Ishikawa (cell line): ENCODE data around the gene SLC15A4.

ENCODE experiments used
- CEBPB ChIP-seq: IDR thresholded peaks from 2 replicates; pipeline ENCODE4 v1.6.1; 2012
- CREB1 ChIP-seq: IDR thresholded peaks from 2 replicates; pipeline ENCODE4 v1.6.1; 2012; ENCODE audit warnings: low read depth
- EGR1 ChIP-seq: IDR thresholded peaks from 2 replicates; pipeline ENCODE4 v1.6.1; 2012
- EP300 ChIP-seq: IDR thresholded peaks from 2 replicates; pipeline ENCODE4 v1.6.1; 2012; ENCODE audit warnings: borderline replicate concordance
- FOXM1 ChIP-seq: IDR thresholded peaks from 2 replicates; pipeline ENCODE4 v1.6.1; 2012; ENCODE audit warnings: low read depth, borderline replicate concordance
- NFIC ChIP-seq: IDR thresholded peaks from 2 replicates; pipeline ENCODE4 v1.6.1; 2012
- RAD21 ChIP-seq: IDR thresholded peaks from 2 replicates; pipeline ENCODE4 v1.6.1; 2012; ENCODE audit warnings: low read depth
- TAF1 ChIP-seq: IDR thresholded peaks from 2 replicates; pipeline ENCODE4 v1.6.1; 2012; ENCODE audit warnings: low read depth, mild to moderate bottlenecking
- TCF12 ChIP-seq: IDR thresholded peaks from 2 replicates; pipeline ENCODE4 v1.6.1; 2012; ENCODE audit warnings: low read depth
- TEAD4 ChIP-seq: IDR thresholded peaks from 2 replicates; pipeline ENCODE4 v1.6.1; 2012
- YY1 ChIP-seq: IDR thresholded peaks from 2 replicates; pipeline ENCODE4 v1.6.1; 2012; ENCODE audit warnings: low read depth
- ZBTB7A ChIP-seq: IDR thresholded peaks from 2 replicates; pipeline ENCODE4 v1.6.1; 2012; ENCODE audit warnings: low read depth
- TF ChIP-seq, protein P1 (sequence below): IDR thresholded peaks from 2 replicates; pipeline ENCODE4 v1.6.1; 2012
- TF ChIP-seq, protein P2 (sequence below): IDR thresholded peaks from 2 replicates; pipeline ENCODE4 v1.6.1; 2012; ENCODE audit warnings: low read depth, mild to moderate bottlenecking
- TF ChIP-seq, protein P3 (sequence below): IDR thresholded peaks from 2 replicates; pipeline ENCODE4 v1.6.1; 2012

SLC15A4 gene

DNA sequence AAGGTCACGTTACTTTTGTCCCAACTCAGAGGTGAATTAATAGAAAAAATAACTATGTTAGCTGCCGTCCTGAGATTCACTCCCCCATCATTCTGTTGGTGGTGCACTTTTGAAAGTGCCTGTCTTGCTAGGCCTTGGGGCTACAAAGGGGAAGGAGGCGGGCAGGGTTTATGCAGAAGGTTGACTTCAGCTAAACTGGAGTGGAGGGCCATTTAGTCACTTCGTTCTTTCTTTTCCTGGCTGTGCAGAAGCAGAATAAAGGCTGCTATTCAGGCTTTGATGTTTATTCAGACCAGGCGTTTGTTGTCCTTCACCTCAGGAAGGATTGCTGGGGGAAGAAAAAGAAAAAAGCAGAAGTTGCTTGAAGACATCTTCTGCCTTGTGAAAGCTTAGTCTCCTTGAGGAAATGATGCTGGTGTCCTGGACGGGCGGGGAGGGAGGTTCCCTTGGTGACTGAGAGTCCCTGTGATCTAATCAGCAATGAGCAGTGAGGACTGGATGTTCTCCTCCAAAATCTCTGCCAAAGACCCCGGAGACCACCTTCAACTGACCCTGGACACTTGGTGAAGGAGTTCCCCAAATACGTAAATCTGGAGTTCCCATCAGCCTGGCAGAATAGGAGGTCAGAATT is 33.5 kb upstream of the SLC15A4 start:
- TF ChIP-seq, protein P1, sequence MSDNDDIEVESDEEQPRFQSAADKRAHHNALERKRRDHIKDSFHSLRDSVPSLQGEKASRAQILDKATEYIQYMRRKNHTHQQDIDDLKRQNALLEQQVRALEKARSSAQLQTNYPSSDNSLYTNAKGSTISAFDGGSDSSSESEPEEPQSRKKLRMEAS: no peak
- TF ChIP-seq, protein P2, sequence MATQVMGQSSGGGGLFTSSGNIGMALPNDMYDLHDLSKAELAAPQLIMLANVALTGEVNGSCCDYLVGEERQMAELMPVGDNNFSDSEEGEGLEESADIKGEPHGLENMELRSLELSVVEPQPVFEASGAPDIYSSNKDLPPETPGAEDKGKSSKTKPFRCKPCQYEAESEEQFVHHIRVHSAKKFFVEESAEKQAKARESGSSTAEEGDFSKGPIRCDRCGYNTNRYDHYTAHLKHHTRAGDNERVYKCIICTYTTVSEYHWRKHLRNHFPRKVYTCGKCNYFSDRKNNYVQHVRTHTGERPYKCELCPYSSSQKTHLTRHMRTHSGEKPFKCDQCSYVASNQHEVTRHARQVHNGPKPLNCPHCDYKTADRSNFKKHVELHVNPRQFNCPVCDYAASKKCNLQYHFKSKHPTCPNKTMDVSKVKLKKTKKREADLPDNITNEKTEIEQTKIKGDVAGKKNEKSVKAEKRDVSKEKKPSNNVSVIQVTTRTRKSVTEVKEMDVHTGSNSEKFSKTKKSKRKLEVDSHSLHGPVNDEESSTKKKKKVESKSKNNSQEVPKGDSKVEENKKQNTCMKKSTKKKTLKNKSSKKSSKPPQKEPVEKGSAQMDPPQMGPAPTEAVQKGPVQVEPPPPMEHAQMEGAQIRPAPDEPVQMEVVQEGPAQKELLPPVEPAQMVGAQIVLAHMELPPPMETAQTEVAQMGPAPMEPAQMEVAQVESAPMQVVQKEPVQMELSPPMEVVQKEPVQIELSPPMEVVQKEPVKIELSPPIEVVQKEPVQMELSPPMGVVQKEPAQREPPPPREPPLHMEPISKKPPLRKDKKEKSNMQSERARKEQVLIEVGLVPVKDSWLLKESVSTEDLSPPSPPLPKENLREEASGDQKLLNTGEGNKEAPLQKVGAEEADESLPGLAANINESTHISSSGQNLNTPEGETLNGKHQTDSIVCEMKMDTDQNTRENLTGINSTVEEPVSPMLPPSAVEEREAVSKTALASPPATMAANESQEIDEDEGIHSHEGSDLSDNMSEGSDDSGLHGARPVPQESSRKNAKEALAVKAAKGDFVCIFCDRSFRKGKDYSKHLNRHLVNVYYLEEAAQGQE: no peak

GRCh38 chr12:128856791-128857078 is 33.0 kb upstream of the SLC15A4 start:
- TF ChIP-seq TCF12 (no peak), RAD21 (no peak), ZBTB7A (no peak), EP300 (no peak), CREB1 (no peak), FOXM1 (no peak), NFIC (no peak), EGR1 (no peak), TAF1 (no peak), TEAD4 (no peak), CEBPB (no peak), YY1 (no peak)
- TF ChIP-seq, protein P1: no peak
- TF ChIP-seq, protein P3, sequence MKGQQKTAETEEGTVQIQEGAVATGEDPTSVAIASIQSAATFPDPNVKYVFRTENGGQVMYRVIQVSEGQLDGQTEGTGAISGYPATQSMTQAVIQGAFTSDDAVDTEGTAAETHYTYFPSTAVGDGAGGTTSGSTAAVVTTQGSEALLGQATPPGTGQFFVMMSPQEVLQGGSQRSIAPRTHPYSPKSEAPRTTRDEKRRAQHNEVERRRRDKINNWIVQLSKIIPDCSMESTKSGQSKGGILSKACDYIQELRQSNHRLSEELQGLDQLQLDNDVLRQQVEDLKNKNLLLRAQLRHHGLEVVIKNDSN: no peak
- TF ChIP-seq, protein P2: no peak

GRCh38 chr12:128856035-128856790 is 32.5 kb upstream of the SLC15A4 start:
- TF ChIP-seq CEBPB: no peak

GRCh38 chr12:128853600-128854197 is 29.9 kb upstream of the SLC15A4 start:
- TF ChIP-seq TCF12: no peak
- no peak for TF ChIP-seq YY1
- TF ChIP-seq, protein P2: no peak
- no peak for TF ChIP-seq EP300
- TF ChIP-seq, protein P3: no peak
- TF ChIP-seq, protein P1: no peak
- TF ChIP-seq CREB1: no peak
- no peak for TF ChIP-seq TAF1
- TF ChIP-seq NFIC: no peak
- TF ChIP-seq CEBPB: no peak
- no peak for TF ChIP-seq ZBTB7A
- TF ChIP-seq EGR1: no peak
- no peak for TF ChIP-seq FOXM1
